PC-9 (cell line): Measurements from ENCODE around the gene HSF5.

Experiments
- EZH2 ChIP-seq: fragments of 200-600 bp; sonication (generic); IDR thresholded peaks from 2 replicates; pipeline ENCODE4 v1.8.0; 2017; ENCODE audit warnings: antibody characterized with exemption, low read depth
- TF ChIP-seq, protein P1 (sequence below): fragments of 200-600 bp; sonication (generic); conservative IDR thresholded peaks from 2 replicates; pipeline ENCODE4 v1.6.1; 2017; ENCODE audit warnings: mixed run types, antibody characterized with exemption, mild to moderate bottlenecking, moderate library complexity

DNA sequence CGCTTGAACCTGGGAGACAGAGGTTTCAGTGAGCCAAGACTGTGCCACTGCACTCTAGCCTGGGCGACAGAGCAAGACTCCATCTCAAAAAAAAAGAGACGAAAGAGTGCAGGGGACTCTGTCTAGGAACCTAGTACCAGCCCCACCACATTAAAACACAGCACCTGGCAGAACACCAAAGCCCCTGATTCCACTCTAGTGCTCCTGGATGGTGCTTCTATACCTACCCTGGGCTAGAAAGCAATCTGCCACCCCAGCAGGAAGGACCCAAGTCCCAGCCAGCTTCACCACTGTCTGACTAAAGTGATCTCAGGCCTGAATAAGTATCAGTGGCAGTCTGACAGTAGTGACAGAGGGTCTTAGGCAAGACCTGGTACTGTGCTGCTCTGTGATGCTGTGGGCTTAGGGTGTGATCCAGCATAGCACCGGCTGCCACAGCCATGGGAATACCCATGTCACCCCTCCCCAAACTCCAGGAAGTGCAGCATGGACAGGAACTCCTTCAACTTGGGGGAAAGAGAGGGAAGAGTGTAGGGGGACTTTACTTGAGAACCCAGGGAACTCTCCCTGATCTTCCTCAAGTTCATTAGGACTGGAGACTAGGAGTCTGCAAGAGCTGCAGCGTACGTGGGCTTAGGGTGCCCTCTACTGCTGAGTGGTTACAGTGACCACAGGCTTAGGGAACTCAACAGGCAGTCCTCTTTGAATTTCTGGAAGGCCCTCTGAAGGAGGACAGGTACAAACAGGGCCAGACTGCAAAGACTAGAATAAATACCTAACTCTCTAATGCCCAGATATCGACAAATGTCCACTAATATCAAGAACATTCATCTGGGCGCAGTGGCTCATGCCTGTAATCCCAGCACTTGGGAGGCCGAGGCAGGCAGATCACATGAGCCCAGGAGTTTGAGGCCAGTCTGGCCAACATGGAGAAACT, 40.9 kb downstream of the HSF5 start:
- TF ChIP-seq, protein P1, sequence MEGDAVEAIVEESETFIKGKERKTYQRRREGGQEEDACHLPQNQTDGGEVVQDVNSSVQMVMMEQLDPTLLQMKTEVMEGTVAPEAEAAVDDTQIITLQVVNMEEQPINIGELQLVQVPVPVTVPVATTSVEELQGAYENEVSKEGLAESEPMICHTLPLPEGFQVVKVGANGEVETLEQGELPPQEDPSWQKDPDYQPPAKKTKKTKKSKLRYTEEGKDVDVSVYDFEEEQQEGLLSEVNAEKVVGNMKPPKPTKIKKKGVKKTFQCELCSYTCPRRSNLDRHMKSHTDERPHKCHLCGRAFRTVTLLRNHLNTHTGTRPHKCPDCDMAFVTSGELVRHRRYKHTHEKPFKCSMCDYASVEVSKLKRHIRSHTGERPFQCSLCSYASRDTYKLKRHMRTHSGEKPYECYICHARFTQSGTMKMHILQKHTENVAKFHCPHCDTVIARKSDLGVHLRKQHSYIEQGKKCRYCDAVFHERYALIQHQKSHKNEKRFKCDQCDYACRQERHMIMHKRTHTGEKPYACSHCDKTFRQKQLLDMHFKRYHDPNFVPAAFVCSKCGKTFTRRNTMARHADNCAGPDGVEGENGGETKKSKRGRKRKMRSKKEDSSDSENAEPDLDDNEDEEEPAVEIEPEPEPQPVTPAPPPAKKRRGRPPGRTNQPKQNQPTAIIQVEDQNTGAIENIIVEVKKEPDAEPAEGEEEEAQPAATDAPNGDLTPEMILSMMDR, result peak; percentile 93
- TF ChIP-seq EZH2, result no peak
